Heart left ventricle (tissue), 16 donors: Measurements from ENCODE around the gene TRABD2A. TPM values are rescaled to one million over a fixed set of nuclear protein-coding genes. Genes with fewer than 3 reads are reported as not detected.
A peak's percentile ranks its signal among the peaks of the same experiment; 100 is the strongest.

Experiments used
- ATAC-seq, 4 donors: fragments of 200-7000 bp; cut with Tn5 transposase; one replicate each; pipeline ENCODE4 v1.9.1; 2020 to 2022; ENCODE audit warnings: moderate library complexity in 4 of 4, mild to moderate bottlenecking in 3 of 4, moderate number of reproducible peaks in 1 of 4
- DNase-seq, 5 donors: peaks; one replicate each; pipeline ENCODE4 v3.0.0-alpha.2; 2020
- H3K27ac ChIP-seq, 12 donors: fragments of 200-600 bp; sonication (generic) in 4 of 12; one replicate each; pipeline versions ENCODE4 v1.5.0 to v1.8.0; 2016 to 2022; ENCODE audit warnings: mild to moderate bottlenecking in 2 of 12
- H3K27me3 ChIP-seq, 9 donors: fragments of 200-600 bp; sonication (generic) in 2 of 9; one replicate each; pipeline versions ENCODE4 v1.5.1 to v1.8.0; 2016 to 2022; ENCODE audit warnings: mild to moderate bottlenecking in 3 of 9
- H3K36me3 ChIP-seq, 9 donors: fragments of 200-600 bp; sonication (generic) in 2 of 9; one replicate each; pipeline versions ENCODE4 v1.5.0 to v1.8.0; 2018 to 2022; ENCODE audit warnings: mild to moderate bottlenecking in 2 of 9
- H3K4me1 ChIP-seq, 12 donors: fragments of 200-600 bp; sonication (generic) in 4 of 12; one replicate each; pipeline versions ENCODE4 v1.5.0 to v1.8.0; 2016 to 2022; ENCODE audit warnings: mild to moderate bottlenecking in 3 of 12
- H3K4me3 ChIP-seq, 12 donors: fragments of 200-600 bp; sonication (generic) in 4 of 12; one replicate each; pipeline versions ENCODE4 v1.5.0 to v1.8.0; 2017 to 2022; ENCODE audit warnings: mild to moderate bottlenecking in 9 of 12, moderate library complexity in 4 of 12
- H3K9me3 ChIP-seq, 12 donors: fragments of 200-600 bp; sonication (generic) in 4 of 12; one replicate each; pipeline versions ENCODE4 v1.5.0 to v1.8.0; 2016 to 2022; ENCODE audit warnings: mild to moderate bottlenecking in 1 of 12
- CTCF ChIP-seq, 12 donors: fragments of 200-600 bp; sonication (generic) in 4 of 12; IDR thresholded peaks; one replicate each; pipeline versions ENCODE4 v1.5.0 to v1.8.0; 2018 to 2022; ENCODE audit warnings: antibody characterized with exemption in 12 of 12, mild to moderate bottlenecking in 5 of 12
- POLR2A ChIP-seq, 2 donors: fragments of 450-650 bp; IDR thresholded peaks; one replicate each; pipeline ENCODE4 v1.6.1; 2017; ENCODE audit warnings: antibody characterized with exemption in 2 of 2, mild to moderate bottlenecking in 2 of 2, moderate library complexity in 2 of 2
- WGBS, 4 donors: extraction: QIAGEN DNeasy Blood & Tissue Kit in 2 of 4; methylation state at CpG; one replicate each; pipeline versions ENCODE4 v1.1.5 to v1.1.7; 2013 to 2018; 5-methylcytosine and 5-hydroxymethylcytosine counted together
- intact Hi-C, 10 donors: fragments of 100-400 bp; cut with DNase I; formaldehyde crosslinking; loops; one replicate each; pipeline versions ENCODE4 v1.11.1 to v1.14.2; 2022
- polyA plus RNA-seq, 2 donors: library from polyadenylated mRNA; stranded (reverse); fragments of 200-250 nt; gene quantifications; one replicate each; pipeline ENCODE4 v1.2.3, GENCODE V29; 2013
- total RNA-seq, 9 donors: library from RNA; depleted of rRNA in 2 of 9; stranded (reverse); fragments of >200 nt in 2 of 9; fragmentation: NEBNext Ultra II Directional in 3 of 9; extraction: Animal tissue kit (Norgen Biotek cat#: 25700) in 3 of 9; gene quantifications; one replicate each; pipeline versions ENCODE4 v1.1.0 to v1.2.4, GENCODE V29; 2016 to 2023
- donor health status: ischemic (EF 13 %, LVEDD 7.1; RV severe dilation, severe dysfunction).
- donor health status: healthy with polysubstance abuse.
- donor health status: DM: no; HTN: yes; CAD: no.
- donor health status: DM: no; HTN: no; CAD: no.
- donor health status: ischemic (EF 25% LVEDD 6.9; RV normal size, moderate dysfunction).
- donor health status: ischemic (EF 25% LVEDD 5.7; RV mildly dilated, moderate dysfunction).
- donor health status: healthy.
- donor health status: DM: yes; HTN: yes; CAD: no.
- donor health status: ischemic (EF 35%, LVEDD 5.7; RV mildly dilated, moderate dysfunction).
- donor health status: nonischemic (EF 11% LVEDD 7.7; RV severe dilation, severe dysfunction).
- donor health status: DM: yes; HTN: yes; CAD: no.
- donor health status: PGD.
- donor health status: ischemic (EF 29% LVEDD 5.4; RV normal size, mild dysfunction).
- donor health status: nonischemic (EF 23%, LVEDD 6.1; RV moderate dilation, normal function).

TRABD2A gene
- total and polyA plus RNA-seq, 11 donors: 0.42 to 3.9 (median 0.97) TPM; not detected in 1

DNA sequence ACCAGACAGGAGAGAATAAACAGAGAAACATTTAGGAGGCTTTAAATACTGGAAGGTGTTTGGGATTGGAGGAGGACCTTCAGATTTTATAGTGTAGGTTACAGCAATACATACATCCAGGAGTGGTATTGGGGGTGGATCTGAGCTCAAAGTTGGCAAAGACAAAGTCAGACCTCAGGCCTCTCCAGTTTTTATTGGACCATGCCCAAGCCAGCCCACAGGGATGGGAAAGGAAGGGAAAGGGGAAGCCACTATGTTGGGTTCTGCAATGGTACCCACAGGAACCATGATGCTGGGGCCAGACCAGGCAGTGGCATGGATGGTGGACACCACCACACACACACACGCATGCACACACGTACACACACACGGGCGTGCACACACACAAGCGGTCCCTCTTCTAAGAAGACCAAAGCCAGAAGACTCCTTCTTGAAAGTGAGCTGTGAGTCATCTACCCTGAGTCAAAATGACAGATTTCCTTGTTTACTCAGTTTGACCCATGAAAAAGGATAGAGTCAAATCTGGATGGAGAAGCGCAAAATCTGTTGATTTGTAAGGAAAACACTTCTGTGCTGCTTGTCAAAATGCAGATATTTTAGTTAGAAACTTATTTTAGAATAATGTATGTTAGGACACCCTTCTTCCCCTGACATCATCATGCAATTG lies 87.9 kb downstream of the TRABD2A start:
- Histone ChIP-seq H3K27ac (no peak overlapping the region), H3K4me1 (peaks cover 0 to 4% (median 0%) of the 10 kb centered on the region in 12 donors), H3K9me3 (peaks cover 0 to 5% (median 0%) of the 10 kb centered on the region in 12 donors), H3K4me3 (no peak overlapping the region), H3K27me3 (no peaks in the 10 kb centered on the region), H3K36me3 (no peaks in the 10 kb centered on the region)
- WGBS, 4 donors: 92 to 98% (median 96%) methylated on average over 6 of the region's 6 CpGs
- no peak for TF ChIP-seq CTCF (IDR thresholded peaks at IDR 0.05)
- TF ChIP-seq POLR2A (IDR thresholded peaks at IDR 0.05): no peak
- ATAC-seq: no peak
- intact Hi-C loops: loop anchor here in 1 of 10 donors (10.0 kb wide), 1 partner anchor 422 kb away; no protein-coding TSS in a partner anchor
- DNase-seq: no peak

GRCh38 chr2:84788498-84788897 lies 92.4 kb downstream of the TRABD2A start:
- no peaks in the 10 kb centered on the region for H3K27me3 ChIP-seq
- peak overlapping the region in 2 of 12 donors; percentile 9 to 46 for H3K27ac ChIP-seq
- DNase-seq: no peak
- peak; percentile 33 to 74 (median 58) for ATAC-seq
- H3K9me3 ChIP-seq: peaks cover 0 to 3% (median 0%) of the 10 kb centered on the region in 12 donors
- peaks cover 0 to 7% (median 0%) of the 10 kb centered on the region in 12 donors for H3K4me1 ChIP-seq
- no peak for TF ChIP-seq CTCF (IDR thresholded peaks at IDR 0.05)
- no peak for TF ChIP-seq POLR2A (IDR thresholded peaks at IDR 0.05)
- no peak overlapping the region for H3K4me3 ChIP-seq
- 30 to 43% (median 41%) methylated on average over 3 of the region's 3 CpGs for WGBS, 4 donors
- intact Hi-C loops: no loop called here
- no peaks in the 10 kb centered on the region for H3K36me3 ChIP-seq

DNA sequence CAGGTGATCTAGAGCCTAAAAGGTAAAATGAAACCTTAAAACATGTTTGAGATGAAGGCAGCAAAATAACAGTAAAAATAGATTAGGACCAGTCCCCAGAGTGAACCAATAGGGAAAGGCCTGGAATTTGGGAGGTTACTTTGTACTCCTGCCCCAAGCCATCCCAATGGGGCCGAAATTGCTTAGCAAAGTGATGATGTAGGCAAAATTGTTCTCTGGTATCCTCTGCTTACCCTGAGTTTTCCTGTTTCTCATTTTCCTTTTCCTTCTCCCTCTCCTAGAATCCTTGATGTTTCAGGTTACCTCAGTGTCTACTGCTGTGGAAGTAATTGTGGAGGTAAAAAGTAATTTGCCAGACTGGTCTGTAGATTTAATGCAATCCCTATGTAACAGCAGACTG lies 92.9 kb downstream of the TRABD2A start:
- DNase-seq (no peak), ATAC-seq (no peak)
- TF ChIP-seq CTCF (IDR thresholded peaks at IDR 0.05): no peak
- TF ChIP-seq POLR2A (IDR thresholded peaks at IDR 0.05): no peak
- WGBS, 4 donors: 33 to 81% (median 73%) methylated on average over 1 of the region's 1 CpG
- Histone ChIP-seq H3K27ac (peak overlapping the region in 2 of 12 donors; percentile 9 to 46), H3K9me3 (no peaks in the 10 kb centered on the region), H3K4me3 (no peak overlapping the region), H3K4me1 (peaks cover 0 to 7% (median 0%) of the 10 kb centered on the region in 12 donors), H3K27me3 (no peaks in the 10 kb centered on the region), H3K36me3 (no peaks in the 10 kb centered on the region)
- intact Hi-C loops: no loop called here

GRCh38 chr2:84786601-84787000 lies 94.3 kb downstream of the TRABD2A start:
- H3K4me1 ChIP-seq: peaks cover 0 to 11% (median 0%) of the 10 kb centered on the region in 12 donors
- H3K27me3 ChIP-seq: no peaks in the 10 kb centered on the region
- no peaks in the 10 kb centered on the region for H3K9me3 ChIP-seq
- no peaks in the 10 kb centered on the region for H3K36me3 ChIP-seq
- H3K27ac ChIP-seq: no peak overlapping the region
- no peak overlapping the region for H3K4me3 ChIP-seq
- DNase-seq: no peak
- ATAC-seq: no peak
- intact Hi-C loops: no loop called here
- TF ChIP-seq POLR2A (IDR thresholded peaks at IDR 0.05) (no peak), CTCF (IDR thresholded peaks at IDR 0.05) (no peak)
